GM12878 (cell line): ENCODE results near the gene PGRMC2. TPM values are rescaled to one million over a fixed set of nuclear protein-coding genes. Genes with fewer than 3 reads are reported as not detected.

Source experiments
- ATAC-seq: fragments of 200-7000 bp; cut with Tn5 transposase; 3 replicates; pipeline ENCODE4 v1.9.1; 2020; ENCODE audit warnings: mild to moderate bottlenecking, moderate library complexity
- BruUV-seq: library from RNA; stranded (reverse); fragments of 400-500 nt; replicated peaks from 2 replicates; lab custom pipeline; 2021; lab: Mats Ljungman, UMichigan
- CTCF ChIA-PET: fragments of 300-600 bp; sonication (Branson Sonifier 250); formaldehyde crosslinking; extraction: SDS; loops from one replicate; lab custom pipeline; 2021; ENCODE audit warnings: inconsistent platforms; lab: Yijun Ruan, JAX
- POLR2A ChIA-PET: fragments of 350-600 bp; formaldehyde crosslinking; extraction: SDS; loops from one replicate; lab custom pipeline; 2021; ENCODE audit warnings: inconsistent platforms; lab: Charles Lee
- RAD21 ChIA-PET: fragments of 300-600 bp; sonication (Branson Sonifier 250); formaldehyde crosslinking; loops from one replicate; lab custom pipeline; 2023; ENCODE audit warnings: antibody characterized with exemption; ENCODE audit not compliant: unreplicated experiment; lab: Charles Lee
- SMC1A ChIA-PET: fragments of 300-600 bp; sonication (Branson Sonifier 250); formaldehyde crosslinking; loops from one replicate; lab custom pipeline; 2023; ENCODE audit not compliant: unreplicated experiment, uncharacterized antibody; lab: Charles Lee
- DNase-seq: peaks from one replicate; pipeline ENCODE4 v3.0.0-alpha.2; 2011; ENCODE audit warnings: low read depth, low spot score
- FAIRE-seq: peaks from 3 replicates; lab custom pipeline; 2011; peaks lifted over from hg19 to GRCh38; lab: Jason Lieb, UNC
- H2AFZ ChIP-seq: 2 replicates; pipeline ENCODE4 v1.6.0; 2011; ENCODE audit warnings: low read depth, low read length, control low read depth; ENCODE audit not compliant: control insufficient read depth
- H3K27ac ChIP-seq: 2 replicates; pipeline ENCODE4 v1.5.1; 2011; ENCODE audit warnings: control low read depth; ENCODE audit not compliant: control insufficient read depth, insufficient read depth
- H3K27me3 ChIP-seq, 2 experiments: replicated peaks in 1 of 2; 2 replicates each; pipeline versions ENCODE4 v1.6.0 to v1.6.1; 2011; ENCODE audit warnings: low read length in 1 of 2; ENCODE audit not compliant: control insufficient read depth in 2 of 2, insufficient read depth in 2 of 2
- H3K36me3 ChIP-seq, 2 experiments: 2 replicates each; pipeline ENCODE4 v1.5.1; 2011; ENCODE audit warnings: low read length in 1 of 2; ENCODE audit not compliant: control insufficient read depth in 2 of 2, insufficient read depth in 2 of 2
- H3K4me1 ChIP-seq: 2 replicates; pipeline ENCODE4 v1.6.1; 2011; ENCODE audit warnings: mild to moderate bottlenecking, low read length, moderate library complexity, mixed read lengths; ENCODE audit not compliant: control insufficient read depth, insufficient read depth
- H3K4me2 ChIP-seq: 2 replicates; pipeline ENCODE4 v1.6.0; 2011; ENCODE audit warnings: control low read depth; ENCODE audit not compliant: control insufficient read depth, insufficient read depth
- H3K4me3 ChIP-seq: fragments of 200-600 bp; sonication (generic); 2 replicates; pipeline ENCODE4 v1.5.1; 2016
- H3K79me2 ChIP-seq: 2 replicates; pipeline ENCODE4 v1.6.0; 2011; ENCODE audit warnings: low read length; ENCODE audit not compliant: control insufficient read depth, insufficient read depth
- H3K9ac ChIP-seq: 2 replicates; pipeline ENCODE4 v1.8.0; 2011; ENCODE audit warnings: low read length, control low read depth, mixed read lengths; ENCODE audit not compliant: control insufficient read depth, insufficient read depth
- H3K9me3 ChIP-seq: replicated peaks from 3 replicates; pipeline ENCODE4 v1.5.1; 2011; ENCODE audit warnings: mild to moderate bottlenecking, low read length; ENCODE audit not compliant: control insufficient read depth, insufficient read depth
- H4K20me1 ChIP-seq: 2 replicates; pipeline ENCODE4 v1.6.0; 2011; ENCODE audit not compliant: control insufficient read depth, insufficient read depth
- GATAD2B ChIP-seq: fragments of 450-650 bp; conservative IDR thresholded peaks from 2 replicates; pipeline ENCODE4 v1.6.1; 2017; ENCODE audit warnings: low read depth, mild to moderate bottlenecking, moderate library complexity
- POU2F2 ChIP-seq: IDR thresholded peaks from 3 replicates; pipeline ENCODE4 v1.6.1; 2011; ENCODE audit warnings: low read depth, mild to moderate bottlenecking, low read length, borderline replicate concordance
- WGBS: methylation state at CpG from one replicate; pipeline ENCODE4 v1.1.6; 2016; ENCODE audit warnings: low lambda C conversion rate; ENCODE audit not compliant: insufficient replicate concordance, insufficient coverage; ENCODE audit errors: missing lambda C conversion rate; 5-methylcytosine and 5-hydroxymethylcytosine counted together
- in situ Hi-C: fragments of 300-500 bp; cut with MboI; formaldehyde crosslinking; loops from 9 replicates; pipeline ENCODE4 v1.14.3; 2018; ENCODE audit warnings: mixed read lengths
- intact Hi-C: fragments of 100-400 bp; cut with micrococcal nuclease; formaldehyde crosslinking; loops from one replicate; pipeline ENCODE4 v1.14.2; 2022; ENCODE audit not compliant: unreplicated experiment
- polyA plus RNA-seq, 11 experiments: library from polyadenylated mRNA; depleted of rRNA in 4 of 11; unstranded in 6 of 11; stranded (reverse) in 5 of 11; fragments of >200 nt; fragmentation: Nextera tagmentation in 4 of 11; fragmentation: Illumina TruSeq in 1 of 11; extraction: Ambion mirVana in 4 of 11; extraction: Trizol in 1 of 11; gene quantifications; 1 replicate in 1 of 11; 2 replicates in 10 of 11; pipeline versions ENCODE4 v1.2.1 to v1.2.3, GENCODE V29; 2011 to 2016; ENCODE audit warnings: inconsistent platforms in 2 of 11, missing spikeins in 2 of 11, low read depth in 1 of 11
- total RNA-seq, 4 experiments: library from RNA; depleted of rRNA in 3 of 4; stranded (reverse); fragments of >200 nt in 3 of 4; fragmentation: Illumina TruSeq in 1 of 4; extraction: Trizol in 1 of 4; gene quantifications; 2 replicates each; pipeline versions ENCODE4 v1.2.1 to v1.2.3, GENCODE V29; 2013 to 2021
- TF ChIP-seq, protein P1 (sequence below): fragments of 450-650 bp; IDR thresholded peaks from 2 replicates; pipeline ENCODE4 v1.6.1; 2017; ENCODE audit warnings: mild to moderate bottlenecking, moderate library complexity

The PGRMC2 gene
- total and polyA plus RNA-seq, 10 of the 15 experiments (the other 5 are each of a cell fraction or from before 2014, with no cell fraction given) = 6.3 to 38.4 (median 12.0) TPM

DNA sequence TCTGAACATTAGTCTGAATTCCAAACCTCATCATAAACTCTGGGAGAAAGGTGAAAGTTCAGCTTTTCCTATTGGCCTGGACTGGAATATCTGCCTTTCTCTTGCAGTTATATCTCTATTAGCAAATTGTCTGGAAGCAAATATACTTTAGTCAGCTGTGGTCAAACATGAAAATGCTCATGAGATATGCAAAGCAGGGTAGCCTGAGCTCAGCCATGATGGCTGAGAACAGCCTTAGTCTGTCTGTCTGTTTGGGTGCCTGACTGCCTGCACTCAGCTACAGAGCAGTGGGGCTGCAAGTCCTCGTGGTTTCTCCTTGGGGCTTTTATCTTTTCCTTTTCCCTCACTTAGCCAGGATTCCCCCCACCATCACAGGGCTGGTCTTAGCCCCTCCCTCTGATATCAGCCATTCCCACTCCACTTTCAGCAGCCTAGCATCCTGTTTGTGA is 19.5 kb upstream of the PGRMC2 start:
- Histone ChIP-seq H3K4me2 (no peak overlapping the region), H4K20me1 (no peaks in the 10 kb centered on the region), H3K27me3 (no peaks in the 10 kb centered on the region), H3K9ac (no peak overlapping the region), H3K79me2 (no peaks in the 10 kb centered on the region), H3K9me3 (no peaks in the 10 kb centered on the region), H3K36me3 (no peaks in the 10 kb centered on the region), H3K4me1 (no peaks in the 10 kb centered on the region), H3K4me3 (no peak overlapping the region), H2AFZ (no peak overlapping the region), H3K27ac (no peak overlapping the region)
- in situ Hi-C loops = no loop called here
- ATAC-seq (peak; percentile 75), DNase-seq (no peak), FAIRE-seq (no peak)
- ChIA-PET SMC1A (interaction anchor here (1.2 kb wide), 1 partner anchor 24 kb away, joined by 3 read pairs; no protein-coding TSS in a partner anchor), CTCF (interaction anchor here (0.6 kb wide), 1 partner anchor 84 kb away, joined by 3 read pairs; no protein-coding TSS in a partner anchor), RAD21 (no interaction called here), POLR2A (no interaction called here)
- BruUV-seq = no TSS peak
- intact Hi-C loops = no loop called here
- WGBS = no CpG with 5 or more reads among the region's 1 CpG
- peak; percentile 58; the same call in 1 of the 3 replicates for TF ChIP-seq POU2F2
- TF ChIP-seq GATAD2B = no peak
- TF ChIP-seq, protein P1, sequence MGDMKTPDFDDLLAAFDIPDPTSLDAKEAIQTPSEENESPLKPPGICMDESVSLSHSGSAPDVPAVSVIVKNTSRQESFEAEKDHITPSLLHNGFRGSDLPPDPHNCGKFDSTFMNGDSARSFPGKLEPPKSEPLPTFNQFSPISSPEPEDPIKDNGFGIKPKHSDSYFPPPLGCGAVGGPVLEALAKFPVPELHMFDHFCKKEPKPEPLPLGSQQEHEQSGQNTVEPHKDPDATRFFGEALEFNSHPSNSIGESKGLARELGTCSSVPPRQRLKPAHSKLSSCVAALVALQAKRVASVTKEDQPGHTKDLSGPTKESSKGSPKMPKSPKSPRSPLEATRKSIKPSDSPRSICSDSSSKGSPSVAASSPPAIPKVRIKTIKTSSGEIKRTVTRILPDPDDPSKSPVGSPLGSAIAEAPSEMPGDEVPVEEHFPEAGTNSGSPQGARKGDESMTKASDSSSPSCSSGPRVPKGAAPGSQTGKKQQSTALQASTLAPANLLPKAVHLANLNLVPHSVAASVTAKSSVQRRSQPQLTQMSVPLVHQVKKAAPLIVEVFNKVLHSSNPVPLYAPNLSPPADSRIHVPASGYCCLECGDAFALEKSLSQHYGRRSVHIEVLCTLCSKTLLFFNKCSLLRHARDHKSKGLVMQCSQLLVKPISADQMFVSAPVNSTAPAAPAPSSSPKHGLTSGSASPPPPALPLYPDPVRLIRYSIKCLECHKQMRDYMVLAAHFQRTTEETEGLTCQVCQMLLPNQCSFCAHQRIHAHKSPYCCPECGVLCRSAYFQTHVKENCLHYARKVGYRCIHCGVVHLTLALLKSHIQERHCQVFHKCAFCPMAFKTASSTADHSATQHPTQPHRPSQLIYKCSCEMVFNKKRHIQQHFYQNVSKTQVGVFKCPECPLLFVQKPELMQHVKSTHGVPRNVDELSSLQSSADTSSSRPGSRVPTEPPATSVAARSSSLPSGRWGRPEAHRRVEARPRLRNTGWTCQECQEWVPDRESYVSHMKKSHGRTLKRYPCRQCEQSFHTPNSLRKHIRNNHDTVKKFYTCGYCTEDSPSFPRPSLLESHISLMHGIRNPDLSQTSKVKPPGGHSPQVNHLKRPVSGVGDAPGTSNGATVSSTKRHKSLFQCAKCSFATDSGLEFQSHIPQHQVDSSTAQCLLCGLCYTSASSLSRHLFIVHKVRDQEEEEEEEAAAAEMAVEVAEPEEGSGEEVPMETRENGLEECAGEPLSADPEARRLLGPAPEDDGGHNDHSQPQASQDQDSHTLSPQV = no peak
